ENCODE data around the gene CDC42BPB.
A peak's percentile ranks its signal among the peaks of the same experiment; 100 is the strongest.

Gene CDC42BPB

DNA sequence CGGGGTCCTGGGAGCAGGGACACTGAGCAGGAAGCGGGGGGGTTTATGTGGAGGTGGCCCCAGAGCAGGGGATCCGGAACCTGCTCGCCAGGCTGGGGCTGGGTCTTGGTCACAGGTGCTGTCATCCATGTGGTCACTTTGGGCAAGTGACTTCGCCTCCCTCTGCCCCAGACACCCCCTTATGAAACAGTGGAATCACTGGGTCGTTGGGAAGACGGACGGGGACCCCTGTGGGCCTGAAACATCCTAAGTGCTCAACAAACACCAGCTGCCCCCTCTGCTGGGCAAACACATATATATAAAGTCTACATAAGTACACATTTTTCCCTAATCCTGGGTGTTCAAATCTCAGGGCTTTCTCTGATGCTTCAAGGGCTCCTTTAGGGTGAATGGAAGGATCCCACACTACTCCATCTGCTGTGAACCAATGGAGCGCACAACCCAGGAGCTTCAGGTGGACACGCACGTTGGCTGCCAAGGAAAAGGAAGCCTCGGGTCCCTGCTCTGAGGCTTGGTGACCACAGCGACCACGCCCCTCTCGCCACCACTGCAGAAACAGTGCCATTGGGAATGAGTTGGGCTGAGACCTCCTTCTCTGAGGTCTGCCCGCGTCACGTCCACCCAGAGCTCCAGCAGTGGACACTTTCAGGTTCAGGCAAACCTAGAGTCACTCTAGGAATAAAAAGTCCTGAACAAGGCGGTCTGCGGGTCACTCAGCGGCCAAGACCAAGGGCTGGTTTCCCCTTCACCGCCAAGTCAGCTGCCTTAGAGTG lies 54.6 kb downstream of the CDC42BPB start:
- intact Hi-C loops (cut with DNase I; ENCODE audit: low total_unique reads), result no loop called here
- Histone ChIP-seq H3K27me3 (no peaks in the 10 kb centered on the region), H3K4me1 (no peaks in the 10 kb centered on the region), H3K4me3 (no peak overlapping the region), H3K27ac (no peak overlapping the region), H3K9me3 (no peaks in the 10 kb centered on the region), H3K36me3 (peaks cover 28 to 85% (median 78%) of the 10 kb centered on the region in 3 donors)
- TF ChIP-seq, protein P1, sequence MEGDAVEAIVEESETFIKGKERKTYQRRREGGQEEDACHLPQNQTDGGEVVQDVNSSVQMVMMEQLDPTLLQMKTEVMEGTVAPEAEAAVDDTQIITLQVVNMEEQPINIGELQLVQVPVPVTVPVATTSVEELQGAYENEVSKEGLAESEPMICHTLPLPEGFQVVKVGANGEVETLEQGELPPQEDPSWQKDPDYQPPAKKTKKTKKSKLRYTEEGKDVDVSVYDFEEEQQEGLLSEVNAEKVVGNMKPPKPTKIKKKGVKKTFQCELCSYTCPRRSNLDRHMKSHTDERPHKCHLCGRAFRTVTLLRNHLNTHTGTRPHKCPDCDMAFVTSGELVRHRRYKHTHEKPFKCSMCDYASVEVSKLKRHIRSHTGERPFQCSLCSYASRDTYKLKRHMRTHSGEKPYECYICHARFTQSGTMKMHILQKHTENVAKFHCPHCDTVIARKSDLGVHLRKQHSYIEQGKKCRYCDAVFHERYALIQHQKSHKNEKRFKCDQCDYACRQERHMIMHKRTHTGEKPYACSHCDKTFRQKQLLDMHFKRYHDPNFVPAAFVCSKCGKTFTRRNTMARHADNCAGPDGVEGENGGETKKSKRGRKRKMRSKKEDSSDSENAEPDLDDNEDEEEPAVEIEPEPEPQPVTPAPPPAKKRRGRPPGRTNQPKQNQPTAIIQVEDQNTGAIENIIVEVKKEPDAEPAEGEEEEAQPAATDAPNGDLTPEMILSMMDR (IDR thresholded peaks at IDR 0.05), result no peak
- DNase-seq, result peak in 1 of 2 donors; percentile 34

- Histone ChIP-seq H3K9me3 (no peaks in the 10 kb centered on the region), H3K36me3 (peaks cover 20 to 85% (median 78%) of the 10 kb centered on the region in 3 donors), H3K27ac (no peak overlapping the region), H3K4me1 (no peaks in the 10 kb centered on the region), H3K27me3 (no peaks in the 10 kb centered on the region), H3K4me3 (no peak overlapping the region)
- TF ChIP-seq, protein P1 (IDR thresholded peaks at IDR 0.05), result no peak
- DNase-seq, result no peak
- intact Hi-C loops (cut with DNase I; ENCODE audit: low total_unique reads), result no loop called here
Measured at GRCh38 chr14:103001651-103002396, 55.5 kb downstream of the CDC42BPB start.

DNA sequence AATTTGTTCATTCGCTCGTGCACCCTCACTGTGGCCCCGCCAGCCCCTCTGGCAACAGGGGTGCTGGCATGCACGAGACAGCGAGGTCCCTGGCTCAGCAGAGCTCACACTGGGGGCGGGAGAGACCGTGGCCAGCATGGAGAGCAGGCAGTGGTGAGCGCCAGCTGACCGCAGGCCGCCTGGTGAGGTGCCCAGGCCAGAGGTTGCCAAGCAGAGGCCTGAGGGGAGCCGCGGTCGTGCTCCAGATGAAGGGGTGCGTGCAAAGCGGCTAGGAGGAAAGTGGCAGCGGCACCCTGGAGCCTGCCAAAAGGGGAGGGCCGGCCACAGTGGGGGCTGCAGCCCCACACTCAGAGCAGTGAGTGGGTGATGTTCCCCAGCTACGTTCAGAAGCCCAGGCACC lies 56.1 kb downstream of the CDC42BPB start:
- TF ChIP-seq, protein P1 (IDR thresholded peaks at IDR 0.05), result no peak
- DNase-seq, result no peak
- Histone ChIP-seq H3K27me3 (no peaks in the 10 kb centered on the region), H3K36me3 (peaks cover 20 to 84% (median 79%) of the 10 kb centered on the region in 3 donors), H3K9me3 (no peaks in the 10 kb centered on the region), H3K27ac (no peak overlapping the region), H3K4me3 (no peak overlapping the region), H3K4me1 (no peaks in the 10 kb centered on the region)
- intact Hi-C loops (cut with DNase I; ENCODE audit: low total_unique reads), result no loop called here

DNA sequence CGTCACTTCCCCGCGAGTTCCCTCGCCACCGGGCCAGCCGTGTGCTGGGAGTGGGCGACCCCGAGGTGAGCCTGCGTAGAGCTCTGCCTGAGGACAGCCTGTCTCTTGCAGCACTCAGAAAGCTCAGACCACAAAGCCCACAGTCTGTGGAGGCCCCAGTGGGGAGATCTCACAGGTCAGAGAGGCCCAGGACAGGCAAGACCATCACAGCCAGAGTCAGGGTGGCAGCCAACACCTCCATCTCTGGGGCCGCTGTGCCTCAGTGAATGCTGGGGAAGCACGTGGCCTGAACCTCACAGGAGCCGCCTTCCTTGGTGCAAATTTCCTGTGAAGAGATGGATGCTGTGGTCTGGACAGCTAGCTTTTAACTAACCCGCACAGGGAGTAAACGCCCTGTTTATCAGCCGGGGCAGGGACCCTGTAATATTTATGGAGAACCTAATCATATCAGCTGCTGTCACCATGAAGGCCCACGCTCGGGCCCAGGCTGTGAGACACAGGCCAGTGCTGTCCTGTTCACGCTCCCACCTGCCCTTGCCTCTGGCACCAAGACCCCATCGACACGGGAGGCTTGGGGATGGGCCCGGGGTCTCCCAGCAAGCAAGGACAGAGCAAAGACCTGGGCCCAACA lies 56.9 kb downstream of the CDC42BPB start:
- TF ChIP-seq, protein P1 (IDR thresholded peaks at IDR 0.05), result no peak

GRCh38 chr14:102999227-102999895 lies 58.0 kb downstream of the CDC42BPB start:
- TF ChIP-seq, protein P1 (IDR thresholded peaks at IDR 0.05), result no peak
- no peaks in the 10 kb centered on the region for H3K9me3 ChIP-seq
- no peaks in the 10 kb centered on the region for H3K4me1 ChIP-seq
- DNase-seq, result no peak
- no peak overlapping the region for H3K4me3 ChIP-seq
- intact Hi-C loops (cut with DNase I; ENCODE audit: low total_unique reads), result no loop called here
- H3K36me3 ChIP-seq, result peaks cover 33 to 88% (median 84%) of the 10 kb centered on the region in 3 donors
- H3K27ac ChIP-seq, result no peak overlapping the region
- no peaks in the 10 kb centered on the region for H3K27me3 ChIP-seq

More for the DNA sequence above, 56.9 kb downstream of the CDC42BPB start:
- no peak for DNase-seq
- H3K4me1 ChIP-seq, result no peaks in the 10 kb centered on the region
- intact Hi-C loops (cut with DNase I; ENCODE audit: low total_unique reads), result no loop called here
- H3K4me3 ChIP-seq, result no peak overlapping the region
- H3K9me3 ChIP-seq, result no peaks in the 10 kb centered on the region
- peaks cover 23 to 86% (median 81%) of the 10 kb centered on the region in 3 donors for H3K36me3 ChIP-seq
- H3K27ac ChIP-seq, result no peak overlapping the region
- no peaks in the 10 kb centered on the region for H3K27me3 ChIP-seq
